Endothelial cell of umbilical vein (primary cell): ENCODE results near the gene ZBTB7B. TPM values are rescaled to one million over a fixed set of nuclear protein-coding genes. Genes with fewer than 3 reads are reported as not detected.

ENCODE experiments used
- BruUV-seq: library from RNA; stranded (reverse); fragments of 400-500 nt; replicated peaks from 2 replicates; lab custom pipeline; 2021; lab: Mats Ljungman, UMichigan
- CTCF ChIA-PET: fragments of 300-600, 350-600 bp; sonication (Branson Sonifier 250); formaldehyde crosslinking; loops from one replicate; lab custom pipeline; 2021; ENCODE audit warnings: antibody characterized with exemption, inconsistent platforms; lab: Charles Lee
- POLR2A ChIA-PET: fragments of 300-600, 350-600 bp; sonication (Branson Sonifier 250); formaldehyde crosslinking; loops from one replicate; lab custom pipeline; 2021; ENCODE audit warnings: antibody characterized with exemption, inconsistent platforms; lab: Charles Lee
- DNase-seq: peaks from one replicate; pipeline ENCODE4 v3.0.0-alpha.2; 2011; ENCODE audit warnings: low read depth, low spot score
- FAIRE-seq: peaks from 2 replicates; lab custom pipeline; 2011; peaks lifted over from hg19 to GRCh38; lab: Jason Lieb, UNC
- H2AFZ ChIP-seq: 2 replicates; pipeline ENCODE4 v1.6.0; 2012; ENCODE audit warnings: low read depth, low read length, control low read depth, inconsistent platforms
- H3K27ac ChIP-seq: 2 replicates; pipeline ENCODE4 v1.5.1; 2011; ENCODE audit warnings: low read depth, mild to moderate bottlenecking, control low read depth, low read length, moderate library complexity; ENCODE audit not compliant: insufficient read depth
- H3K27me3 ChIP-seq, 2 experiments: 2 replicates each; pipeline versions ENCODE4 v1.6.0 to v1.6.1; 2011; ENCODE audit warnings: low read length in 2 of 2, mixed read lengths in 1 of 2; ENCODE audit not compliant: control insufficient read depth in 2 of 2, insufficient read depth in 2 of 2
- H3K36me3 ChIP-seq, 2 experiments: 2 replicates in 1 of 2; 3 replicates in 1 of 2; pipeline ENCODE4 v1.5.1; 2011; ENCODE audit warnings: low read length in 2 of 2, mild to moderate bottlenecking in 1 of 2, moderate library complexity in 1 of 2; ENCODE audit not compliant: control insufficient read depth in 2 of 2, insufficient read depth in 2 of 2; ENCODE audit errors: extremely low read depth in 1 of 2
- H3K4me1 ChIP-seq: 3 replicates; pipeline ENCODE4 v1.5.1; 2011; ENCODE audit warnings: mild to moderate bottlenecking, low read length; ENCODE audit not compliant: control insufficient read depth, insufficient read depth; ENCODE audit errors: extremely low read depth
- H3K4me2 ChIP-seq: 2 replicates; pipeline ENCODE4 v1.6.1; 2011; ENCODE audit warnings: low read length, control low read depth, mixed read lengths; ENCODE audit not compliant: insufficient read depth
- H3K4me3 ChIP-seq, 3 experiments: fragments of 200-600 bp in 1 of 3; sonication (generic), shearing (Covaris generic) in 1 of 3; replicated peaks in 1 of 3; 2 replicates each; pipeline ENCODE4 v1.5.1; 2011 to 2016; ENCODE audit warnings: control low read depth in 3 of 3, low read length in 3 of 3, mild to moderate bottlenecking in 2 of 3, inconsistent platforms in 1 of 3, low read depth in 1 of 3, moderate library complexity in 1 of 3; ENCODE audit not compliant: insufficient read depth in 1 of 3
- H3K79me2 ChIP-seq: 2 replicates; pipeline ENCODE4 v1.6.0; 2012; ENCODE audit warnings: low read length, inconsistent platforms; ENCODE audit not compliant: control insufficient read depth, insufficient read depth
- H3K9ac ChIP-seq: replicated peaks from 2 replicates; pipeline ENCODE3; 2011; ENCODE audit warnings: low read length, control low read depth; ENCODE audit not compliant: insufficient read depth; ENCODE audit errors: extremely low read depth
- H3K9me1 ChIP-seq: replicated peaks from 3 replicates; pipeline ENCODE4 v1.6.0; 2011; ENCODE audit warnings: mild to moderate bottlenecking, low read length; ENCODE audit not compliant: control insufficient read depth, insufficient read depth; ENCODE audit errors: extremely low read depth
- H3K9me3 ChIP-seq: replicated peaks from 2 replicates; pipeline ENCODE4 v1.5.1; 2012; ENCODE audit warnings: low read length, inconsistent platforms; ENCODE audit not compliant: control insufficient read depth, insufficient read depth
- H4K20me1 ChIP-seq: replicated peaks from 2 replicates; pipeline ENCODE3; 2011; ENCODE audit warnings: mild to moderate bottlenecking, low read length; ENCODE audit not compliant: control insufficient read depth, insufficient read depth; ENCODE audit errors: extremely low read depth
- EZH2 ChIP-seq: IDR thresholded peaks from 2 replicates; pipeline ENCODE4 v1.6.1; 2012; ENCODE audit warnings: borderline replicate concordance, low read depth, mild to moderate bottlenecking, moderate library complexity, low read length, inconsistent platforms; ENCODE audit not compliant: severe bottlenecking
- FOS ChIP-seq: IDR thresholded peaks from 2 replicates; pipeline ENCODE4 v1.6.1; 2011; ENCODE audit warnings: mild to moderate bottlenecking, low read length, moderate library complexity, borderline replicate concordance; ENCODE audit not compliant: insufficient read depth
- MYC ChIP-seq: IDR thresholded peaks from one replicate; pipeline ENCODE4 v1.6.1; 2011; ENCODE audit warnings: mild to moderate bottlenecking, low read depth, low read length
- dilution Hi-C: fragments of 300-500 bp; cut with MboI; formaldehyde crosslinking; loops from one replicate; pipeline ENCODE4 v1.15.0; 2019; ENCODE audit warnings: low sequenced_read_pairs; ENCODE audit not compliant: extremely low pct_ligation_motif_present
- intact Hi-C: fragments of 100-400 bp; cut with micrococcal nuclease; formaldehyde crosslinking; loops from one replicate; pipeline ENCODE4 v1.10.0; 2022
- polyA plus RNA-seq, 4 experiments: library from polyadenylated mRNA; depleted of rRNA in 3 of 4; stranded (reverse) in 3 of 4; unstranded in 1 of 4; fragments of >200 nt; gene quantifications; 2 replicates each; pipeline versions ENCODE4 v1.2.1 to v1.2.3, GENCODE V29; 2011 to 2012; ENCODE audit warnings: missing spikeins in 1 of 4
- total RNA-seq: library from RNA; stranded (reverse); gene quantifications from 2 replicates; pipeline ENCODE4 v1.2.3, GENCODE V29; 2021

ZBTB7B gene
- total and polyA plus RNA-seq, 2 donors (not counting 3 experiments of a cell fraction or from before 2014, with no cell fraction given): 20.0 to 26.2 TPM

- Histone ChIP-seq H3K4me1 (no peaks in the 10 kb centered on the region), H4K20me1 (no peaks in the 10 kb centered on the region), H3K36me3 (no peaks in the 10 kb centered on the region), H3K9me1 (no peaks in the 10 kb centered on the region), H3K27me3 (no peaks in the 10 kb centered on the region), H2AFZ (no peak overlapping the region), H3K9me3 (no peaks in the 10 kb centered on the region), H3K79me2 (no peaks in the 10 kb centered on the region), H3K27ac (no peak overlapping the region), H3K4me3 (no peak overlapping the region), H3K9ac (no peak overlapping the region), H3K4me2 (no peak overlapping the region)
- TF ChIP-seq EZH2 (no peak), MYC (no peak)
- intact Hi-C loops: no loop called here
- ChIA-PET CTCF (interaction anchor here (2.2 to 4.2 kb wide), 2 partner anchors 12 to 15 kb away, joined by 4 to 11 read pairs; no protein-coding TSS in a partner anchor), POLR2A (no interaction called here)
- BruUV-seq: no TSS peak
- DNase-seq (no peak), FAIRE-seq (no peak)
- dilution Hi-C loops: no loop called here
Observed at GRCh38 chr1:155029513-155030242, 27.1 kb downstream of the ZBTB7B start.

DNA sequence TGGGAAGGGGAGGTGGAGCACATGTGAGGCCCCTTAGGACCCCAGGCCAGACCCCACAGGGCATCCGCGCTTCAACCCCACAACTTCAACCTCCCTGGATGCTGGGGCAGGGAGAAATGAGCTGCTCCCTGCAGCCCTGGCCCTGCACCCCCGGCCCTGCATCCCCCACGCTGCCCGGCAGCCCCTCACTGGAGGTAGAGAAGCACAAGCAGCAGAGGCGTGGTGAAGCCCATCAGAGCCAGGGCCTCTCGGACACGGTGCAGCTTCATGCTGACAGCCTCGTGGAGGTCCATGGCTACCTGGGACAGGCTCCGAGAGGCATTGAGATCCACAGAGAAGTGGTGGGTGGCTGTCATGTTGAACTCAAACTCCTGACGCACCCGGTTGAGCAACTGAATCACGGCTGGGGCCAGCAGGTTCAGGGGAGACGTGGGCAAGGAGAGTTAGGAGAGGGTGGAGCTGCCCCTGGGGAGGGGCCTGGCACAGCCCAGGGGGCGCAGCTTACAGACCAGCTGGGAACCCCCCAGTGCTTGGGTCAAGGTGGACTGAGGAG is 27.7 kb downstream of the ZBTB7B start:
- no peaks in the 10 kb centered on the region for H3K36me3 ChIP-seq
- ChIA-PET POLR2A (no interaction called here), CTCF (interaction anchor here (0.7 to 4.2 kb wide), 3 partner anchors 13 to 38 kb away, joined by 3 to 11 read pairs (median 4); no protein-coding TSS in a partner anchor)
- H3K9me3 ChIP-seq: no peaks in the 10 kb centered on the region
- no peak for DNase-seq
- H4K20me1 ChIP-seq: no peaks in the 10 kb centered on the region
- FAIRE-seq: no peak
- no peak overlapping the region for H3K4me2 ChIP-seq
- no peaks in the 10 kb centered on the region for H3K4me1 ChIP-seq
- no peak overlapping the region for H3K27ac ChIP-seq
- no peak overlapping the region for H3K9ac ChIP-seq
- intact Hi-C loops (no loop called here), dilution Hi-C loops (no loop called here)
- TF ChIP-seq FOS: no peak
- BruUV-seq: no TSS peak
- H2AFZ ChIP-seq: no peak overlapping the region
- no peak overlapping the region for H3K4me3 ChIP-seq
- H3K9me1 ChIP-seq: no peaks in the 10 kb centered on the region
- H3K79me2 ChIP-seq: no peaks in the 10 kb centered on the region
- H3K27me3 ChIP-seq: no peaks in the 10 kb centered on the region
